Ovary (tissue), 3 donors: ENCODE data around the gene CDK6.

Experiments
- CTCF ChIP-seq, 3 donors: fragments of 450-650 bp in 2 of 3; fragments of 200-600 bp in 1 of 3; IDR thresholded peaks; one replicate each; pipeline versions ENCODE4 v1.5.1 to v1.8.0; 2016 to 2022; ENCODE audit warnings: antibody characterized with exemption in 3 of 3, mild to moderate bottlenecking in 1 of 3
- EP300 ChIP-seq: sonication (generic); formaldehyde crosslinking; IDR thresholded peaks from one replicate; pipeline ENCODE4 v1.6.1; 2017; ENCODE audit warnings: antibody characterized with exemption
- donor health status: DM: no; HTN: no; CAD: no.

DNA sequence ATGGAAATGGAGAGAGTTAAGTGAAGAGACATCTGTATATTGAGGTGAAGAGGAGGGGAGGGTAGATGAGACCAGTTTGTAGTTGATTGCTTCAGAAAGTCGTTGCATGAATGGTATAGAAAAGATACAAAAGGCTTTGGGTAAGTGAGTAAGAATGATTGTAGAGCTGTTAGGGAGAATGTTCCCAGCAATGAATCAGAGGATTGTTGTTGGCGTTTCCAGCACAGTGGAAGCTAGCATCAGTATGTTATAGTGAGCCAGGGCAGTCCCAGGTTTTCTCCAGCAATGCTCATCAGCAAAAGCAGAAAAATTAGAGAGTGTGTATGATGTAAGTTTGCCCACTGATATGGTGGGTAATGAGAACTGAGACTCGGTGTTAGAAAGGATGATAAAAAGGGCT lies 15.4 kb upstream of the CDK6 start:
- no peak for TF ChIP-seq CTCF (IDR thresholded peaks at IDR 0.05)
- TF ChIP-seq EP300, result no peak
